ENCODE measurements around the gene PXDN. TPM values are rescaled to one million over a fixed set of nuclear protein-coding genes. Genes with fewer than 3 reads are reported as not detected.
"Not testable (repeated sequence)": the region's sequence is repeated elsewhere in the genome, so short reads cannot be mapped to it uniquely, and the experiment has no call there.

The PXDN gene
- total RNA-seq, 1 donor from 2014 or later, result 459 TPM

DNA sequence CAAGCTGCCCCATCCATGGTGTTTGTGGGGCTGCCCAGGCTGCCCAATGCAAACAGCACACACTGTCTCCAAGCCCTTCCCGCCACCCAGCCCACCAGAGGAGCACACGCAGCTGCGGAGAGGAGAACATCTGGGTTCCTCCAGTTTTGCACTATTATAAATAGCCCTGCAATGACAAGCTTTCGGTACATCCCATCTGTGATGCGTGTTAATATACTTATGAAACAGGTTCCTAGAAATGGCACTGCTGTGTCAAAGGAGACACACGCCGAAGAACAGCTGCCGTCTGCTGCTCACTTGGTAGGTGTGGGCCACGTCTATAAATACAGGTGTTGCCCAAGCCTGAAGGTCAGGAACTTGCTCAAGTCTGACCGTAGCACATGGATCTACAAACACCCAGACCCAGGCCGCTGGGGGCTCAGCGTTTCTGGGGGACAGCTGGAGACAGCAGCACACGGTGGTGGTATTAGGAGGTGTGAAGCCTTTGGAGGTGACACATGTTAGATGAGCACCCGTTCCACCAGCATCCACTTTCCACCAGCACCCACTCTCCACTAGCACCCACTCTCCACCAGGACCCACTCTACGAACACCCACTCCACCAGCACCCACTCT lies 34.3 kb downstream of the PXDN start:
- no peak overlapping the region for H3K27ac Mint-ChIP-seq (ENCODE audit: unreplicated experiment)
- DNase-seq (ENCODE audit: extremely low spot score, unreplicated experiment), result no peak
- no peaks in the 10 kb centered on the region for H3K27me3 Mint-ChIP-seq (ENCODE audit: unreplicated experiment)
- peaks cover 5% of the 10 kb centered on the region for H3K36me3 Mint-ChIP-seq (ENCODE audit: unreplicated experiment)
- H3K9me3 Mint-ChIP-seq (ENCODE audit: unreplicated experiment), result no peaks in the 10 kb centered on the region
- TF ChIP-seq, protein P1, sequence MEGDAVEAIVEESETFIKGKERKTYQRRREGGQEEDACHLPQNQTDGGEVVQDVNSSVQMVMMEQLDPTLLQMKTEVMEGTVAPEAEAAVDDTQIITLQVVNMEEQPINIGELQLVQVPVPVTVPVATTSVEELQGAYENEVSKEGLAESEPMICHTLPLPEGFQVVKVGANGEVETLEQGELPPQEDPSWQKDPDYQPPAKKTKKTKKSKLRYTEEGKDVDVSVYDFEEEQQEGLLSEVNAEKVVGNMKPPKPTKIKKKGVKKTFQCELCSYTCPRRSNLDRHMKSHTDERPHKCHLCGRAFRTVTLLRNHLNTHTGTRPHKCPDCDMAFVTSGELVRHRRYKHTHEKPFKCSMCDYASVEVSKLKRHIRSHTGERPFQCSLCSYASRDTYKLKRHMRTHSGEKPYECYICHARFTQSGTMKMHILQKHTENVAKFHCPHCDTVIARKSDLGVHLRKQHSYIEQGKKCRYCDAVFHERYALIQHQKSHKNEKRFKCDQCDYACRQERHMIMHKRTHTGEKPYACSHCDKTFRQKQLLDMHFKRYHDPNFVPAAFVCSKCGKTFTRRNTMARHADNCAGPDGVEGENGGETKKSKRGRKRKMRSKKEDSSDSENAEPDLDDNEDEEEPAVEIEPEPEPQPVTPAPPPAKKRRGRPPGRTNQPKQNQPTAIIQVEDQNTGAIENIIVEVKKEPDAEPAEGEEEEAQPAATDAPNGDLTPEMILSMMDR (IDR thresholded peaks at IDR 0.05), result no peak
- no peak overlapping the region for H3K4me3 Mint-ChIP-seq (ENCODE audit: unreplicated experiment)
- H3K4me1 Mint-ChIP-seq (ENCODE audit: unreplicated experiment), result peaks cover 70% of the 10 kb centered on the region

DNA sequence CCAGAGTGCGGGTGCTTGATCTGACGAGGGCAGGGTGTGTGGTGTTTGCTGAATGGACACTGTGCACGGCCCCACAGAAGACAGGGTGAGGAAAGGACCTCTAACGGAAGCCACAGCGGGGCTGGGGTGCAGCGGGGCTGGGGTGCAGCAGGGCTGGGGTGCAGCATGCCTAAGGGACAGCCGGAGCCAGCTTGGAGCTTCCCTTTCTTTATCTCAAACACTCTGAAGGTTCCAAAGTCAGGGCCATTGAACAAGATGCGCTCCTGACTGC lies 35.0 kb downstream of the PXDN start:
- TF ChIP-seq, protein P1 (IDR thresholded peaks at IDR 0.05), result no peak
- H3K36me3 Mint-ChIP-seq (ENCODE audit: unreplicated experiment), result peaks cover 8% of the 10 kb centered on the region
- H3K9me3 Mint-ChIP-seq (ENCODE audit: unreplicated experiment), result no peaks in the 10 kb centered on the region
- no peak for DNase-seq (ENCODE audit: extremely low spot score, unreplicated experiment)
- H3K27me3 Mint-ChIP-seq (ENCODE audit: unreplicated experiment), result no peaks in the 10 kb centered on the region
- H3K27ac Mint-ChIP-seq (ENCODE audit: unreplicated experiment), result peak overlapping the region; percentile 86
- no peak overlapping the region for H3K4me3 Mint-ChIP-seq (ENCODE audit: unreplicated experiment)
- H3K4me1 Mint-ChIP-seq (ENCODE audit: unreplicated experiment), result peaks cover 69% of the 10 kb centered on the region

DNA sequence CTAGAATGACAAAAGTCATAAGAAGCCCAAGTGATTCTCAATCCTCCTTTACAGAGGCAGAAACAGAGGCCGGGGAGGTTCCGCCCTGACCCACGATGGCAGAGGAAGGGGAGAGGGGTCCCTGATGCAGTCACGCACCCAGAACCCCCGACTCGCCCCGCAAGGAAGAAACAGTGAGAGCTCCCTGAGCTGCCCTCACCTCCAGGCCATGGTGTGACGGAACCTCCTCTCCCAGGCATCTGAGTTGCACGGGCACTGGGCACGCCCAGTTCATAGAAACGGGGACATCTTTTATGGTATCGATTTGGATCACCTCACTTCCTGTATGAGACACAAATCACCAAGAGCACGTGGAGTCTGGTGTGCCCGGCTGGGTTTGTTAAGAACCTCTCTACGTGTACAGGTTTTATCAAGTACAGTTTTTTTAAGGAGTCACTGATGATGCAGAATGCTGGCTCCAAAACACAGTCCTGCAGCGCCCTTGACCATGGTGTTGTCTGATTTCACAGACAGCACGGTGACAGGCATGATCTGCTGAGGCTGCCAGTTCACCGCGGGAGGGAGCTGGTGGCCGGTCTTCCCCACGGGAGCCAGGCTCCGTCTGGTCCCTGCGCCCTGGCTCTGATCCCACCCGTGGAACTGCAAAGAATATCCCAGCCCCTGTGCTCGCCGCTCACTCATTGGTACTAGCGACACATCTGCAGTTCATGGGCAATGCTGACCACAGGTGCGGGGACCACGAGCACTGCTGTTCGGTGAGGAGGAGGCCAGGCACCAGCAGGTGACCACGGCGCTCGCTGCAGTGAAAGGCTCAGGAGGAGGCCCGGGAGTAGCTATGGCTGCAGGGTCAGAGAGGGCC lies 35.6 kb downstream of the PXDN start:
- H3K4me3 Mint-ChIP-seq (ENCODE audit: unreplicated experiment), result no peak overlapping the region
- DNase-seq (ENCODE audit: extremely low spot score, unreplicated experiment), result peak; percentile 81
- no peaks in the 10 kb centered on the region for H3K9me3 Mint-ChIP-seq (ENCODE audit: unreplicated experiment)
- H3K27me3 Mint-ChIP-seq (ENCODE audit: unreplicated experiment), result no peaks in the 10 kb centered on the region
- H3K27ac Mint-ChIP-seq (ENCODE audit: unreplicated experiment), result peak overlapping the region; percentile 86
- TF ChIP-seq, protein P1 (IDR thresholded peaks at IDR 0.05), result no peak
- H3K4me1 Mint-ChIP-seq (ENCODE audit: unreplicated experiment), result peaks cover 63% of the 10 kb centered on the region
- peaks cover 5% of the 10 kb centered on the region for H3K36me3 Mint-ChIP-seq (ENCODE audit: unreplicated experiment)

DNA sequence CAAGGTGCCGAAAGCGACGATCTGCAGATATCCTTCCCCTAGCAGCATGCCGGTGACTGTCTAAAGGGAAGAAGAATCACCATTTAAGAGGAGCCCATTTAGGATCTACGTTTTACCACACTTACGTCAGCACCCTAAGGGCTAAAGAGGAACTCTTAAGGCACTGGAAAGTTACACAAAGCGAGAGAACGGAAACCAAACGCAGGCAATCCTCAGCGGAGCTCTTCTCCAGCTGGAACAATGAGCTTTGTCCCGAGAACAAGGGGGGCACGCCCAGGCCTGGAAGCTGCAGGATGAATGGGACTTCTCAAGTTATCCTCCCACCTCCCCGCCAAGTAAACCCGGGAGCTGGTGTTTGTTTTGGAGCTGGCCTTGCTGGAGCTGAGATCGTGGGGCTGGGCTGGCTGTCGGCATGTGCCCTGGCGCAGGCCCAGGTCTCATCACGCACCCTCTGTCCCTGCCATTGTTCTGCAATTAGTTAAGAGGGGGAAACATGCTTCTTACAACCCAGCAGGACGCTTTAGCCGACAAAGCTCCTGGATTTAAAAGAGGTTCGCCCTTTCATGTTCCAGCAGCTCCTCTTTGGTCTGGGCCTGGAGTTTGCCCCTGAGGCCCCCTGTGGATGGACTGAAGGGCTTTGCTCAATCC lies 36.4 kb downstream of the PXDN start:
- TF ChIP-seq, protein P1 (IDR thresholded peaks at IDR 0.05), result no peak
- Mint-ChIP-seq H3K36me3 (ENCODE audit: unreplicated experiment) (peaks cover 5% of the 10 kb centered on the region), H3K27me3 (ENCODE audit: unreplicated experiment) (no peaks in the 10 kb centered on the region), H3K9me3 (ENCODE audit: unreplicated experiment) (no peaks in the 10 kb centered on the region), H3K4me3 (ENCODE audit: unreplicated experiment) (peak overlapping the region; percentile 42), H3K27ac (ENCODE audit: unreplicated experiment) (peak overlapping the region; percentile 86), H3K4me1 (ENCODE audit: unreplicated experiment) (peaks cover 56% of the 10 kb centered on the region)
- peak; percentile 88 for DNase-seq (ENCODE audit: extremely low spot score, unreplicated experiment)

DNA sequence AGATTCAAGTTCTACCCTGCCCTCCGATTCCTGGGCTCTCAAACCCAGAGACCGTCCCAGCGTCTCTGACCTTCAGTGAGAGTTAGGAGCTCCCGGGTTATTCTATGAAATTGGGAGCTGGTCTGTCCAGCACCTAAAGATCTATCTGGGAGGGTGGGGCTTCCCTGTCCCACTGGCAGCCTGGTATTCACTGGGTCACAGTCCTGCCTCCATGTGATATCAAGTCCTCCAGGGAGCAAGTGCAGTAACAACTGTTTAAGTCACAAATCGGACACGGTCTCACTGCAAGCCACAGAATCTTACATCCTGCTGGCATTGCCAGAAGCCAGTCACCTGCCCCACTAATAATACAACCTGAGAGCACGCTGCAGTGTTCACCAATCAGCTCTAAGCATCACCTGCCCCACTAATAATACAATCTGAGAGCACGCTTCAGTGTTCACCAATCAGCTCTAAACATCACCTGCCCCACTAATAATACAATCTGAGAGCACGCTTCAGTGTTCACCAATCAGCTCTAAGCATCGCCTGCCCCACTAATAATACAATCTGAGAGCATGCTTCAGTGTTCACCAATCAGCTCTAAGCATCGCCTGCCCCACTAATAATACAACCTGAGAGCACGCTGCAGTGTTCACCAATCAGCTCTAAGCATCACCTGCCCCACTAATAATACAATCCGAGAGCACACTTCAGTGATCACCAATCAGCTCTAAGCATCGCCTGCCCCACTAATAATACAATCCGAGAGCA lies 38.0 kb downstream of the PXDN start:
- peaks cover 55% of the 10 kb centered on the region for H3K4me1 Mint-ChIP-seq (ENCODE audit: unreplicated experiment)

More for the DNA sequence above, 38.0 kb downstream of the PXDN start:
- not testable (repeated sequence) for H3K27me3 Mint-ChIP-seq (ENCODE audit: unreplicated experiment); DNase-seq (ENCODE audit: extremely low spot score, unreplicated experiment); H3K4me3 Mint-ChIP-seq (ENCODE audit: unreplicated experiment); H3K36me3 Mint-ChIP-seq (ENCODE audit: unreplicated experiment); H3K9me3 Mint-ChIP-seq (ENCODE audit: unreplicated experiment)
- peak overlapping the region; percentile 31 for H3K27ac Mint-ChIP-seq (ENCODE audit: unreplicated experiment)

Measured in osteocyte (in vitro differentiated cells).